Measurements from ENCODE around the gene ANKRD33. TPM values are rescaled to one million over a fixed set of nuclear protein-coding genes. Genes with fewer than 3 reads are reported as not detected.
"Not testable (repeated sequence)": the region's sequence is repeated elsewhere in the genome, so short reads cannot be mapped to it uniquely, and the experiment has no call there.

The ANKRD33 gene
- polyA plus RNA-seq, 2 donors = not detected

GRCh38 chr12:51874000-51874399, 13.9 kb upstream of the ANKRD33 start:
- 42 to 45% methylated on average over 8 of the region's 8 CpGs for WGBS, 2 donors
- no peak overlapping the region for H3K4me3 ChIP-seq (ENCODE audit: low read depth in 1 of 2, low read length in 2 of 2)
- H3K27ac ChIP-seq (ENCODE audit: low read depth in 2 of 2, low read length in 1 of 2) = no peak overlapping the region
- no peaks in the 10 kb centered on the region for H3K36me3 ChIP-seq (ENCODE audit: control insufficient read depth in 2 of 2, insufficient read depth in 2 of 2, low read length in 1 of 2)
- peaks cover 0 to 2% of the 10 kb centered on the region in 2 donors for H3K4me1 ChIP-seq (ENCODE audit: control insufficient read depth in 2 of 2, insufficient read depth in 2 of 2, low read length in 1 of 2)
- no peaks in the 10 kb centered on the region for H3K9me3 ChIP-seq (ENCODE audit: control insufficient read depth in 2 of 2, insufficient read depth in 1 of 2, low read depth in 1 of 2, low read length in 1 of 2)
- peaks cover 0 to 4% of the 10 kb centered on the region in 2 donors for H3K27me3 ChIP-seq (ENCODE audit: control insufficient read depth in 1 of 2, insufficient read depth in 2 of 2, low read length in 2 of 2)

GRCh38 chr12:51874486-51874885, 13.4 kb upstream of the ANKRD33 start:
- Histone ChIP-seq H3K4me3 (ENCODE audit: low read depth in 1 of 2, low read length in 2 of 2) (no peak overlapping the region), H3K27me3 (ENCODE audit: control insufficient read depth in 1 of 2, insufficient read depth in 2 of 2, low read length in 2 of 2) (no peaks in the 10 kb centered on the region), H3K27ac (ENCODE audit: low read depth in 2 of 2, low read length in 1 of 2) (no peak overlapping the region), H3K9me3 (ENCODE audit: control insufficient read depth in 2 of 2, insufficient read depth in 1 of 2, low read depth in 1 of 2, low read length in 1 of 2) (no peaks in the 10 kb centered on the region), H3K4me1 (ENCODE audit: control insufficient read depth in 2 of 2, insufficient read depth in 2 of 2, low read length in 1 of 2) (no peaks in the 10 kb centered on the region), H3K36me3 (ENCODE audit: control insufficient read depth in 2 of 2, insufficient read depth in 2 of 2, low read length in 1 of 2) (no peaks in the 10 kb centered on the region)
- WGBS, 2 donors = 86 to 88% methylated on average over 4 of the region's 4 CpGs

- 84 to 87% methylated on average over 3 of the region's 3 CpGs for WGBS, 2 donors
- Histone ChIP-seq H3K27ac (ENCODE audit: low read depth in 2 of 2, low read length in 1 of 2) (no peak overlapping the region), H3K9me3 (ENCODE audit: control insufficient read depth in 2 of 2, insufficient read depth in 1 of 2, low read depth in 1 of 2, low read length in 1 of 2) (no peaks in the 10 kb centered on the region), H3K4me1 (ENCODE audit: control insufficient read depth in 2 of 2, insufficient read depth in 2 of 2, low read length in 1 of 2) (no peaks in the 10 kb centered on the region), H3K27me3 (ENCODE audit: control insufficient read depth in 1 of 2, insufficient read depth in 2 of 2, low read length in 2 of 2) (no peaks in the 10 kb centered on the region), H3K36me3 (ENCODE audit: control insufficient read depth in 2 of 2, insufficient read depth in 2 of 2, low read length in 1 of 2) (no peaks in the 10 kb centered on the region), H3K4me3 (ENCODE audit: low read depth in 1 of 2, low read length in 2 of 2) (no peak overlapping the region)
Observed at GRCh38 chr12:51879102-51879501, 8.8 kb upstream of the ANKRD33 start.

DNA sequence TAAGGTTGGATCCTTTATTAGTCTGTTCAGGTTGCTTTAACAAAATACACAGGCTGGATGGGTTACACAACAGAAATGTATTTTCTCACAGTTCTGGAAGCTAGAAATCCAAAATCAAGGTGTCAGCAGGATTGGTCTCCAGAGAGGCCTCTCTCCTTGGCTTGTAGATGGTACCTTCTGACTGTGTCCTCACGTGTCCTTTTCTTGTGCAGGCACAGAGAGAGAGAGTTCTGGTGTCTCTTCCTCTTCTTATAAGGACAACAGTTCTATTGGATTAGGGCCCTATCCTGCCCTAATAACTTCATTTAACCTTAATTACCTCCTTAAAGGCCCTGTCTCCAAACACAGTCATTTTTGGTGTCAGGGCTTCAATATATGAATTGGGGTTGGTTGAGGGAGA, 4.6 kb upstream of the ANKRD33 start:
- Histone ChIP-seq H3K27ac (ENCODE audit: low read depth in 2 of 2, low read length in 1 of 2) (no peak overlapping the region), H3K9me3 (ENCODE audit: control insufficient read depth in 2 of 2, insufficient read depth in 1 of 2, low read depth in 1 of 2, low read length in 1 of 2) (no peaks in the 10 kb centered on the region), H3K4me1 (ENCODE audit: control insufficient read depth in 2 of 2, insufficient read depth in 2 of 2, low read length in 1 of 2) (no peaks in the 10 kb centered on the region), H3K27me3 (ENCODE audit: control insufficient read depth in 1 of 2, insufficient read depth in 2 of 2, low read length in 2 of 2) (no peaks in the 10 kb centered on the region), H3K36me3 (ENCODE audit: control insufficient read depth in 2 of 2, insufficient read depth in 2 of 2, low read length in 1 of 2) (no peaks in the 10 kb centered on the region), H3K4me3 (ENCODE audit: low read depth in 1 of 2, low read length in 2 of 2) (no peak overlapping the region)
- 79 to 86% methylated on average over 1 of the region's 1 CpG for WGBS, 2 donors

GRCh38 chr12:51883998-51884675, 3.8 kb upstream of the ANKRD33 start:
- no peaks in the 10 kb centered on the region for H3K27me3 ChIP-seq (ENCODE audit: control insufficient read depth in 1 of 2, insufficient read depth in 2 of 2, low read length in 2 of 2)
- WGBS, 2 donors = 85 to 86% methylated on average over 4 of the region's 4 CpGs
- H3K36me3 ChIP-seq (ENCODE audit: control insufficient read depth in 2 of 2, insufficient read depth in 2 of 2, low read length in 1 of 2) = no peaks in the 10 kb centered on the region
- no peaks in the 10 kb centered on the region for H3K4me1 ChIP-seq (ENCODE audit: control insufficient read depth in 2 of 2, insufficient read depth in 2 of 2, low read length in 1 of 2)
- no peaks in the 10 kb centered on the region for H3K9me3 ChIP-seq (ENCODE audit: control insufficient read depth in 2 of 2, insufficient read depth in 1 of 2, low read depth in 1 of 2, low read length in 1 of 2)
- no peak overlapping the region for H3K27ac ChIP-seq (ENCODE audit: low read depth in 2 of 2, low read length in 1 of 2)
- H3K4me3 ChIP-seq (ENCODE audit: low read depth in 1 of 2, low read length in 2 of 2) = no peak overlapping the region

DNA sequence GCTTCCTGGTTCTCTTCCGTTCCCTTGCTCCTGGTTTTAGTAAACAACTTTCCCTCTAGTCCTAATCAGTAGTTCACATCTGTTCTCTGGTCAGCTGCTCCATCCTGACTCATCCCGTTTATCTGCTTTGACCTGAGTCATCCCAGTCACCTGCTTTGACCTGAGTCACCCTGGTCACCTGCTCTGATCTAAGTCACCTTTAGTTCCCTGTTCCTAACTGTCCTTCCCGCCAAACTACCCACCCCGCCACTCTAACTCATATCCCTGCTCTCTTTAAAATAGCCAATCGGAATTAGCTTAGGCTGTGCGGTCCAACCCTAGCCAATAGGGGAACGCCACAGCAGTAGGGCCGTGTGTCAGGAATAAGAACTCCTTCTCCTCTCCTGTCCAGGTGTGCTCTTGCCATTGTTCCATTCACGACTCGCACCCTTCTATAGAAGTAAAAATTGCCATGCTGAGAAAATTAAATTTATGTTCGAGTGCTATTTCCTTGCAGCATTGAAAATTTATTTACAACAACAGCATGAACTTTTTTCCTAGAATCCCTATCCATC, 3.1 kb upstream of the ANKRD33 start:
- H3K4me3 ChIP-seq (ENCODE audit: low read depth in 1 of 2, low read length in 2 of 2) = no peak overlapping the region
- WGBS, 2 donors = 81 to 86% methylated on average over 11 of the region's 11 CpGs
- no peak overlapping the region for H3K27ac ChIP-seq (ENCODE audit: low read depth in 2 of 2, low read length in 1 of 2)
- H3K9me3 ChIP-seq (ENCODE audit: control insufficient read depth in 2 of 2, insufficient read depth in 1 of 2, low read depth in 1 of 2, low read length in 1 of 2) = no peaks in the 10 kb centered on the region
- H3K4me1 ChIP-seq (ENCODE audit: control insufficient read depth in 2 of 2, insufficient read depth in 2 of 2, low read length in 1 of 2) = no peaks in the 10 kb centered on the region
- no peaks in the 10 kb centered on the region for H3K27me3 ChIP-seq (ENCODE audit: control insufficient read depth in 1 of 2, insufficient read depth in 2 of 2, low read length in 2 of 2)
- no peaks in the 10 kb centered on the region for H3K36me3 ChIP-seq (ENCODE audit: control insufficient read depth in 2 of 2, insufficient read depth in 2 of 2, low read length in 1 of 2)

- not testable (repeated sequence) for H3K27ac ChIP-seq (ENCODE audit: low read depth in 2 of 2, low read length in 1 of 2); H3K9me3 ChIP-seq (ENCODE audit: control insufficient read depth in 2 of 2, insufficient read depth in 1 of 2, low read depth in 1 of 2, low read length in 1 of 2); H3K4me1 ChIP-seq (ENCODE audit: control insufficient read depth in 2 of 2, insufficient read depth in 2 of 2, low read length in 1 of 2); H3K27me3 ChIP-seq (ENCODE audit: control insufficient read depth in 1 of 2, insufficient read depth in 2 of 2, low read length in 2 of 2); H3K36me3 ChIP-seq (ENCODE audit: control insufficient read depth in 2 of 2, insufficient read depth in 2 of 2, low read length in 1 of 2); H3K4me3 ChIP-seq (ENCODE audit: low read depth in 1 of 2, low read length in 2 of 2)
- 83% methylated on average over 10 of the region's 10 CpGs for WGBS, 2 donors
Observed at GRCh38 chr12:51885294-51886020, 2.4 kb upstream of the ANKRD33 start.

GRCh38 chr12:51886021-51886710, 1.7 kb upstream of the ANKRD33 start:
- Histone ChIP-seq H3K9me3 (ENCODE audit: control insufficient read depth in 2 of 2, insufficient read depth in 1 of 2, low read depth in 1 of 2, low read length in 1 of 2) (no peaks in the 10 kb centered on the region), H3K4me3 (ENCODE audit: low read depth in 1 of 2, low read length in 2 of 2) (no peak overlapping the region), H3K36me3 (ENCODE audit: control insufficient read depth in 2 of 2, insufficient read depth in 2 of 2, low read length in 1 of 2) (no peaks in the 10 kb centered on the region), H3K27me3 (ENCODE audit: control insufficient read depth in 1 of 2, insufficient read depth in 2 of 2, low read length in 2 of 2) (no peaks in the 10 kb centered on the region), H3K4me1 (ENCODE audit: control insufficient read depth in 2 of 2, insufficient read depth in 2 of 2, low read length in 1 of 2) (no peaks in the 10 kb centered on the region), H3K27ac (ENCODE audit: low read depth in 2 of 2, low read length in 1 of 2) (no peak overlapping the region)
- 62 to 64% methylated on average over 10 of the region's 10 CpGs for WGBS, 2 donors

GRCh38 chr12:51888316-51889215, 663 bp downstream of the ANKRD33 start:
- no peaks in the 10 kb centered on the region for H3K36me3 ChIP-seq (ENCODE audit: control insufficient read depth in 2 of 2, insufficient read depth in 2 of 2, low read length in 1 of 2)
- H3K27ac ChIP-seq (ENCODE audit: low read depth in 2 of 2, low read length in 1 of 2) = no peak overlapping the region
- no peaks in the 10 kb centered on the region for H3K27me3 ChIP-seq (ENCODE audit: control insufficient read depth in 1 of 2, insufficient read depth in 2 of 2, low read length in 2 of 2)
- no peaks in the 10 kb centered on the region for H3K9me3 ChIP-seq (ENCODE audit: control insufficient read depth in 2 of 2, insufficient read depth in 1 of 2, low read depth in 1 of 2, low read length in 1 of 2)
- no peaks in the 10 kb centered on the region for H3K4me1 ChIP-seq (ENCODE audit: control insufficient read depth in 2 of 2, insufficient read depth in 2 of 2, low read length in 1 of 2)
- 66 to 73% methylated on average over 15 of the region's 15 CpGs for WGBS, 2 donors
- no peak overlapping the region for H3K4me3 ChIP-seq (ENCODE audit: low read depth in 1 of 2, low read length in 2 of 2)

All from esophagus (tissue), 2 donors.